K562 (cell line): Measurements from ENCODE around the gene TMEM45A. TPM values are rescaled to one million over a fixed set of nuclear protein-coding genes. Genes with fewer than 3 reads are reported as not detected.

Source experiments
- ATAC-seq: fragments of 200-7000 bp; cut with Tn5 transposase; 3 replicates; pipeline ENCODE4 v1.9.1; 2020; ENCODE audit warnings: moderate library complexity
- BruUV-seq: library from RNA; stranded (reverse); fragments of 400-500 nt; replicated peaks from 2 replicates; lab custom pipeline; 2021; lab: Mats Ljungman, UMichigan
- CTCF ChIA-PET: fragments of 300-600 bp; formaldehyde crosslinking; extraction: SDS; loops from one replicate; lab custom pipeline; 2021; ENCODE audit warnings: low intra/inter-chr PET ratio; lab: Yijun Ruan, JAX
- POLR2A ChIA-PET: fragments of 300-600, 350-650 bp; sonication (Branson Sonifier 250); formaldehyde crosslinking; extraction: SDS; loops from one replicate; lab custom pipeline; 2021; ENCODE audit warnings: antibody characterized with exemption, inconsistent platforms; lab: Yijun Ruan, JAX
- DNase-seq, 4 experiments: peaks; one replicate each; pipeline versions ENCODE4 v3.0.0 to v3.0.0-alpha.2; 2011 to 2018; ENCODE audit warnings: low spot score in 3 of 4, mixed read lengths in 3 of 4; ENCODE audit errors: extremely low read depth in 1 of 4
- FAIRE-seq: peaks from 2 replicates; lab custom pipeline; 2011; peaks lifted over from hg19 to GRCh38; lab: Jason Lieb, UNC
- H2AFZ ChIP-seq: 2 replicates; pipeline ENCODE4 v1.6.0; 2011; ENCODE audit warnings: low read depth, low read length, control low read depth, inconsistent platforms
- H3K27ac ChIP-seq: fragments of 200-600 bp; 3 replicates; pipeline ENCODE4 v1.8.0; 2011; ENCODE audit warnings: low read depth, mild to moderate bottlenecking, control low read depth, inconsistent platforms, low read length, moderate library complexity, mixed read lengths; ENCODE audit errors: extremely low read depth
- H3K27me3 ChIP-seq, 2 experiments: fragments of 300-600 bp in 1 of 2; 2 replicates in 1 of 2; 3 replicates in 1 of 2; pipeline versions ENCODE4 v1.6.0 to v1.8.0; 2011; ENCODE audit warnings: inconsistent platforms in 2 of 2, low read length in 2 of 2, mild to moderate bottlenecking in 1 of 2, mixed read lengths in 1 of 2, moderate library complexity in 1 of 2; ENCODE audit not compliant: control insufficient read depth in 2 of 2, insufficient read depth in 2 of 2
- H3K36me3 ChIP-seq: fragments of 300-600 bp; 3 replicates; pipeline ENCODE4 v1.8.0; 2011; ENCODE audit warnings: mild to moderate bottlenecking, low read length, inconsistent platforms; ENCODE audit not compliant: control insufficient read depth, insufficient read depth
- H3K4me1 ChIP-seq, 2 experiments: fragments of 200-600 bp in 1 of 2; replicated peaks in 1 of 2; 2 replicates in 1 of 2; 3 replicates in 1 of 2; pipeline versions ENCODE4 v1.5.1 to v1.8.0; 2011; ENCODE audit warnings: inconsistent platforms in 2 of 2, low read length in 2 of 2, mild to moderate bottlenecking in 1 of 2, mixed read lengths in 1 of 2, moderate library complexity in 1 of 2; ENCODE audit not compliant: control insufficient read depth in 2 of 2, insufficient read depth in 2 of 2
- H3K4me2 ChIP-seq: 2 replicates; pipeline ENCODE4 v1.6.1; 2011; ENCODE audit warnings: low read length, control low read depth, inconsistent platforms, mixed read lengths; ENCODE audit not compliant: insufficient read depth
- H3K4me3 ChIP-seq: fragments of 200-600 bp; sonication (generic), shearing (Covaris generic); 2 replicates; pipeline ENCODE4 v1.5.1; 2016; ENCODE audit warnings: control low read depth, inconsistent platforms
- H3K79me2 ChIP-seq: fragments of 200-600 bp; 3 replicates; pipeline ENCODE4 v1.8.0; 2011; ENCODE audit warnings: low read length, inconsistent platforms; ENCODE audit not compliant: control insufficient read depth, insufficient read depth
- H3K9ac ChIP-seq, 2 experiments: 2 replicates each; pipeline versions ENCODE4 v1.6.0 to v1.6.1; 2011; ENCODE audit warnings: low read depth in 2 of 2, low read length in 2 of 2, control low read depth in 1 of 2, inconsistent platforms in 1 of 2, mild to moderate bottlenecking in 1 of 2, mixed read lengths in 1 of 2; ENCODE audit not compliant: insufficient read depth in 1 of 2
- H3K9me1 ChIP-seq: one replicate; pipeline ENCODE4 v1.6.0; 2011; ENCODE audit warnings: inconsistent platforms, mild to moderate bottlenecking, low read length, moderate library complexity; ENCODE audit not compliant: control insufficient read depth, insufficient read depth
- H3K9me3 ChIP-seq: replicated peaks from 2 replicates; pipeline ENCODE4 v1.5.1; 2011; ENCODE audit warnings: low read depth, low read length, inconsistent platforms; ENCODE audit not compliant: control insufficient read depth, insufficient read depth
- H4K20me1 ChIP-seq: replicated peaks from 2 replicates; pipeline ENCODE4 v1.6.1; 2011; ENCODE audit warnings: low read length, inconsistent platforms, mixed read lengths; ENCODE audit not compliant: control insufficient read depth, insufficient read depth
- CCAR2 ChIP-seq: fragments of 200-400 bp; formaldehyde crosslinking; IDR thresholded peaks from 2 replicates; pipeline ENCODE4 v1.6.1; 2017; ENCODE audit warnings: mild to moderate bottlenecking, low read depth, low read length
- CXXC5 ChIP-seq: fragments of 250-450 bp; sonication (Bioruptor Pico); IDR thresholded peaks from 2 replicates; pipeline ENCODE4 v1.8.0; 2022; ENCODE audit warnings: inconsistent platforms, mild to moderate bottlenecking, moderate library complexity
- DIDO1 ChIP-seq: fragments of 450-650 bp; IDR thresholded peaks from 2 replicates; pipeline ENCODE4 v1.6.1; 2016; ENCODE audit warnings: low read depth, missing biosample characterization, missing genetic modification characterization
- EGR1 ChIP-seq: fragments of 450-650 bp; conservative IDR thresholded peaks from 2 replicates; pipeline ENCODE4 v1.6.1; 2017; ENCODE audit warnings: mild to moderate bottlenecking
- FIP1L1 ChIP-seq: fragments of 200-400 bp; formaldehyde crosslinking; IDR thresholded peaks from 2 replicates; pipeline ENCODE4 v1.6.1; 2018; ENCODE audit warnings: mild to moderate bottlenecking, low read depth, low read length; ENCODE audit not compliant: poor library complexity, severe bottlenecking
- HMG20A ChIP-seq: fragments of 450-650 bp; formaldehyde crosslinking; conservative IDR thresholded peaks from 2 replicates; pipeline ENCODE4 v1.4.0; 2020; ENCODE audit warnings: mild to moderate bottlenecking, mixed read lengths
- MCM7 ChIP-seq, 2 experiments: fragments of 450-650 bp; IDR thresholded peaks; 2 replicates each; pipeline ENCODE4 v1.6.1; 2016 to 2018
- MED1 ChIP-seq: sonication (generic); formaldehyde crosslinking; IDR thresholded peaks from 2 replicates; pipeline ENCODE4 v1.8.1; 2023; ENCODE audit warnings: missing genetic modification reagents, borderline replicate concordance
- NFIC ChIP-seq: fragments of 450-650 bp; IDR thresholded peaks from 2 replicates; pipeline ENCODE4 v1.6.1; 2017; ENCODE audit warnings: mild to moderate bottlenecking, inconsistent platforms
- RFX7 ChIP-seq: fragments of 250-450 bp; sonication (Bioruptor Pico); IDR thresholded peaks from 2 replicates; pipeline ENCODE4 v1.5.1; 2021; ENCODE audit warnings: mild to moderate bottlenecking
- ZNF121 ChIP-seq: sonication (generic); formaldehyde crosslinking; conservative IDR thresholded peaks from 2 replicates; pipeline ENCODE4 v1.8.0; 2022; ENCODE audit warnings: missing genetic modification reagents
- ZNF316 ChIP-seq: fragments of 450-650 bp; IDR thresholded peaks from 2 replicates; pipeline ENCODE4 v1.6.1; 2016
- ZNF584 ChIP-seq: fragments of 200-800 bp; sonication (Bioruptor generic); IDR thresholded peaks from 2 replicates; pipeline ENCODE4 v1.6.1; 2016; ENCODE audit warnings: low read depth, mild to moderate bottlenecking, missing genetic modification characterization, missing compliant biosample characterization
- ZNF707 ChIP-seq: fragments of 250-450 bp; sonication (Bioruptor Pico); conservative IDR thresholded peaks from 2 replicates; pipeline ENCODE4 v1.8.0; 2022; ENCODE audit warnings: inconsistent platforms, mild to moderate bottlenecking, moderate library complexity
- WGBS: fragments of 100-300 bp; shearing (Covaris generic); methylation state at CpG from one replicate; pipeline ENCODE4 v1.1.6; 2016; ENCODE audit warnings: low coverage, mixed read lengths; ENCODE audit not compliant: insufficient coverage; ENCODE audit errors: missing lambda C conversion rate; 5-methylcytosine and 5-hydroxymethylcytosine counted together
- in situ Hi-C: fragments of 300-500 bp; cut with MboI; formaldehyde crosslinking; loops from 4 replicates; pipeline ENCODE4 v1.15.0; 2018; ENCODE audit warnings: inconsistent platforms, mixed read lengths
- intact Hi-C: fragments of 100-400 bp; cut with micrococcal nuclease; formaldehyde crosslinking; loops from 2 replicates; pipeline ENCODE4 v1.14.2; 2022
- polyA plus RNA-seq, 8 experiments: library from polyadenylated mRNA; depleted of rRNA in 4 of 8; stranded (reverse) in 5 of 8; unstranded in 3 of 8; fragments of >200 nt; fragmentation: Nextera tagmentation in 2 of 8; fragmentation: Illumina TruSeq in 1 of 8; extraction: Ambion mirVana in 2 of 8; extraction: Trizol in 1 of 8; gene quantifications; 2 replicates each; pipeline versions ENCODE4 v1.2.1 to v1.2.3, GENCODE V29; 2011 to 2014; ENCODE audit warnings: inconsistent platforms in 1 of 8, missing spikeins in 1 of 8
- total RNA-seq, 7 experiments: library from RNA; depleted of rRNA in 6 of 7; stranded (reverse); fragments of >200 nt in 6 of 7; fragmentation: Illumina TruSeq in 2 of 7; extraction: Trizol in 2 of 7; gene quantifications; 2 replicates each; pipeline versions ENCODE4 v1.2.1 to v1.2.3, GENCODE V29; 2011 to 2021; ENCODE audit warnings: low replicate concordance in 1 of 7
- TF ChIP-seq, protein P1 (sequence below), 3 experiments: fragments of 200-800 bp in 1 of 3; sonication (Bioruptor generic) in 1 of 3; sonication (generic) in 1 of 3; formaldehyde crosslinking in 1 of 3; IDR thresholded peaks; 2 replicates each; pipeline versions ENCODE4 v1.6.1 to v1.8.0; 2016 to 2022; ENCODE audit warnings: mild to moderate bottlenecking in 2 of 3, missing compliant biosample characterization in 2 of 3, missing genetic modification characterization in 2 of 3, missing genetic modification reagents in 1 of 3
- TF ChIP-seq, protein P2 (sequence below): fragments of 450-650 bp; conservative IDR thresholded peaks from 2 replicates; pipeline ENCODE4 v1.6.1; 2016; ENCODE audit warnings: missing genetic modification characterization, low read depth, mild to moderate bottlenecking, control low read depth, missing compliant biosample characterization
- TF ChIP-seq, protein P3 (sequence below): IDR thresholded peaks from 2 replicates; pipeline ENCODE4 v1.6.1; 2014; ENCODE audit warnings: antibody characterized with exemption
- TF ChIP-seq, protein P4 (sequence below), 2 experiments: fragments of 450-650 bp; conservative IDR thresholded peaks; 2 replicates each; pipeline ENCODE4 v1.6.1; 2017; ENCODE audit warnings: mild to moderate bottlenecking in 2 of 2, moderate library complexity in 2 of 2

Gene TMEM45A
- total and polyA plus RNA-seq, 9 of the 15 experiments (the other 6 are each of a cell fraction or from before 2014, with no cell fraction given) = 0.41 to 4.1 (median 0.95) TPM

DNA sequence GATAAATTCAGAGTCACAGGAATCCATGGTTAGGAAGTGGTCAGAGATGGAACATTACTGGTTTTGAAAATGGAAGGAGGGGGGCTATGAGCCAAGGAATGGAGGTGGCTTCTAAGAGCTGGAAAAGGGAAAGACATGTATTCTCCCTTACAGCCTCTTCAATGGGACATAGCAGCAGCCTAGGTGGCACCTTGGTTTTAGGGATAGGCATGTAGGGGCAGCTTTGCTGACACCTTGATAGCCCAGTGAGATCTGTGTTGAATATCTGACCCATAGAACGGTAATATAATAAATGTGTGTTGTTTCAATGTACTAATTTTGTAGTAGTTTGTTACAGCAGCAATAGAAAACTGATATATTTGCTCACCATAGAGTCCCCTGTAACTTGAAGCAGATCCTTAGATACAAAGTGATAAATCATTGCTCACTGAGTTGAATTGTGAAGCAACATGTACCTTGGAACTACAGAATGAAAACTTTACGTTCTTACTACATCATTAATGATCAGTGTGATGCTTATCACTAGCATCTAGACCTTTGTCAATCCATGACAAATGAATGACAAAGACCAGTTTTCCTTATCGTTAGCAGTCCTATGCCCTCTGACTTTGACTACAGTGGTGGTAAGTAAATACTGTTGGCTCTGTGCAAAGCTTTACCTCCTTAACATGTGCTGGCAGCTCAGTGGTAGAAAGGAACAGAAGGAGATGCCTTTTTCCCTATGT, 53.8 kb downstream of the TMEM45A start:
- Histone ChIP-seq H4K20me1 (no peaks in the 10 kb centered on the region), H3K4me1 (no peaks in the 10 kb centered on the region; a peak in 1 of 5 replicates), H3K27ac (no peak overlapping the region), H3K9me3 (no peaks in the 10 kb centered on the region), H3K9me1 (no peaks in the 10 kb centered on the region), H3K36me3 (no peaks in the 10 kb centered on the region), H2AFZ (no peak overlapping the region), H3K79me2 (no peaks in the 10 kb centered on the region), H3K27me3 (no peaks in the 10 kb centered on the region), H3K9ac (no peak overlapping the region), H3K4me3 (no peak overlapping the region), H3K4me2 (no peak overlapping the region)
- POLR2A ChIA-PET = no interaction called here
- in situ Hi-C loops (no loop called here), intact Hi-C loops (no loop called here)
- no peak for FAIRE-seq
- ATAC-seq = no peak
- TF ChIP-seq, protein P1, sequence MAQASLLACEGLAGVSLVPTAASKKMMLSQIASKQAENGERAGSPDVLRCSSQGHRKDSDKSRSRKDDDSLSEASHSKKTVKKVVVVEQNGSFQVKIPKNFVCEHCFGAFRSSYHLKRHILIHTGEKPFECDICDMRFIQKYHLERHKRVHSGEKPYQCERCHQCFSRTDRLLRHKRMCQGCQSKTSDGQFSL (CRISPR knock-in tag; IDR thresholded peaks at IDR 0.05) = no peak
- TF ChIP-seq, protein P1 (tag; IDR thresholded peaks at IDR 0.05) = no peak
- TF ChIP-seq MED1 (CRISPR knock-in tag) (no peak), ZNF584 (no peak), ZNF121 (CRISPR knock-in tag) (no peak), EGR1 (no peak), DIDO1 (tag) (no peak), MCM7 (IDR thresholded peaks at IDR 0.05) (no peak), RFX7 (CRISPR knock-in tag) (no peak), CXXC5 (CRISPR knock-in tag) (no peak), ZNF707 (CRISPR knock-in tag) (no peak), NFIC (no peak), HMG20A (CRISPR knock-in tag) (no peak), CCAR2 (no peak), ZNF316 (no peak), FIP1L1 (no peak)
- TF ChIP-seq, protein P2, sequence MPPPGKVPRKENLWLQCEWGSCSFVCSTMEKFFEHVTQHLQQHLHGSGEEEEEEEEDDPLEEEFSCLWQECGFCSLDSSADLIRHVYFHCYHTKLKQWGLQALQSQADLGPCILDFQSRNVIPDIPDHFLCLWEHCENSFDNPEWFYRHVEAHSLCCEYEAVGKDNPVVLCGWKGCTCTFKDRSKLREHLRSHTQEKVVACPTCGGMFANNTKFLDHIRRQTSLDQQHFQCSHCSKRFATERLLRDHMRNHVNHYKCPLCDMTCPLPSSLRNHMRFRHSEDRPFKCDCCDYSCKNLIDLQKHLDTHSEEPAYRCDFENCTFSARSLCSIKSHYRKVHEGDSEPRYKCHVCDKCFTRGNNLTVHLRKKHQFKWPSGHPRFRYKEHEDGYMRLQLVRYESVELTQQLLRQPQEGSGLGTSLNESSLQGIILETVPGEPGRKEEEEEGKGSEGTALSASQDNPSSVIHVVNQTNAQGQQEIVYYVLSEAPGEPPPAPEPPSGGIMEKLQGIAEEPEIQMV (tag) = no peak
- TF ChIP-seq, protein P3, sequence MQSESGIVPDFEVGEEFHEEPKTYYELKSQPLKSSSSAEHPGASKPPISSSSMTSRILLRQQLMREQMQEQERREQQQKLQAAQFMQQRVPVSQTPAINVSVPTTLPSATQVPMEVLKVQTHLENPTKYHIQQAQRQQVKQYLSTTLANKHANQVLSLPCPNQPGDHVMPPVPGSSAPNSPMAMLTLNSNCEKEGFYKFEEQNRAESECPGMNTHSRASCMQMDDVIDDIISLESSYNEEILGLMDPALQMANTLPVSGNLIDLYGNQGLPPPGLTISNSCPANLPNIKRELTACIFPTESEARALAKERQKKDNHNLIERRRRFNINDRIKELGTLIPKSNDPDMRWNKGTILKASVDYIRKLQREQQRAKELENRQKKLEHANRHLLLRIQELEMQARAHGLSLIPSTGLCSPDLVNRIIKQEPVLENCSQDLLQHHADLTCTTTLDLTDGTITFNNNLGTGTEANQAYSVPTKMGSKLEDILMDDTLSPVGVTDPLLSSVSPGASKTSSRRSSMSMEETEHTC = no peak
- TF ChIP-seq, protein P4, sequence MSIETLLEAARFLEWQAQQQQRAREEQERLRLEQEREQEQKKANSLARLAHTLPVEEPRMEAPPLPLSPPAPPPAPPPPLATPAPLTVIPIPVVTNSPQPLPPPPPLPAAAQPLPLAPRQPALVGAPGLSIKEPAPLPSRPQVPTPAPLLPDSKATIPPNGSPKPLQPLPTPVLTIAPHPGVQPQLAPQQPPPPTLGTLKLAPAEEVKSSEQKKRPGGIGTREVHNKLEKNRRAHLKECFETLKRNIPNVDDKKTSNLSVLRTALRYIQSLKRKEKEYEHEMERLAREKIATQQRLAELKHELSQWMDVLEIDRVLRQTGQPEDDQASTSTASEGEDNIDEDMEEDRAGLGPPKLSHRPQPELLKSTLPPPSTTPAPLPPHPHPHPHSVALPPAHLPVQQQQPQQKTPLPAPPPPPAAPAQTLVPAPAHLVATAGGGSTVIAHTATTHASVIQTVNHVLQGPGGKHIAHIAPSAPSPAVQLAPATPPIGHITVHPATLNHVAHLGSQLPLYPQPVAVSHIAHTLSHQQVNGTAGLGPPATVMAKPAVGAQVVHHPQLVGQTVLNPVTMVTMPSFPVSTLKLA (conservative IDR thresholded peaks at IDR 0.05) = no peak
- no peak for DNase-seq
- CTCF ChIA-PET = no interaction called here
- 3% methylated on average over 3 of the region's 3 CpGs for WGBS
- no TSS peak for BruUV-seq
